ENCODE measurements around the gene PABPN1L.

Gene PABPN1L

DNA sequence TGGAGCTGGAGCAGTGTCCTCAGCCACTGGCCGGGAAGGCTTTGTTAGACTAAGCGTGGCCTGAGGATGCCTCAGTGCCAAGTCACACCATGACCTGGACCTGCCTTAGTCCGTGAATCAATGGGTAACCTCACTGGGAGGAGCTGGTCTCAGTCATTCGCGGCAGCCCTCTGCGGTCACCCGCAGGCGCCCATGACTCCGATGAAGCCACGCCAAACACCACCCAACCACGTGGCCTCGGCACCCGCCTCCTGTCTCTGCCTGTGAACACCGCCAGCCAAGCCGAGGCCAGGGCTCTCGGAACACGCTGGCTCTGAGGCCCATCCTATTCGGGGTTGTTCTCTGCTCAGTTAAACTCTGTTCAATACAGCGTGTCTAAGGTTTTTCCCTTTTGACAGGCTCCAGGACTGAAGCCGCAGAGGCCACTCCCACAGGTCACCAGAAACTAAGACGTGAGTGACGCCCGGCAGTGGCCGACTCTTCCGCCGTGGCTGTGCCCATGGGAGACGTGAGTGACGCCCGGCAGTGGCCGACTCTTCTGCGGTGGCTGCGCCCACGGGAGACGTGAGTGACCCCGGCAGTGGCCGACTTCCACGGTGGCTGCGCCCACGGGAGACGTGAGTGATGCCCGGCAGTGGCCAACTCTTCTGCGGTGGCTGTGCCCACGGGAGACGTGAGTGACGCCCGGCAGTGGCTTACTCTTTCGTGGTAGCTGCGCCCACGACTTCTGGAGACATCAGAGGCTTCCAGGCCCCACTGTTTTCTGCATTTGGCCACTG is 16.8 kb upstream of the PABPN1L start:
- no peak for DNase-seq

- DNase-seq = peak; percentile 37
These were observed 16.0 kb upstream of the PABPN1L start for GRCh38 chr16:88882358-88883030.

GRCh38 chr16:88881675-88882357 is 15.4 kb upstream of the PABPN1L start:
- no peak for DNase-seq

GRCh38 chr16:88881007-88881615 is 14.7 kb upstream of the PABPN1L start:
- no peak for DNase-seq

DNA sequence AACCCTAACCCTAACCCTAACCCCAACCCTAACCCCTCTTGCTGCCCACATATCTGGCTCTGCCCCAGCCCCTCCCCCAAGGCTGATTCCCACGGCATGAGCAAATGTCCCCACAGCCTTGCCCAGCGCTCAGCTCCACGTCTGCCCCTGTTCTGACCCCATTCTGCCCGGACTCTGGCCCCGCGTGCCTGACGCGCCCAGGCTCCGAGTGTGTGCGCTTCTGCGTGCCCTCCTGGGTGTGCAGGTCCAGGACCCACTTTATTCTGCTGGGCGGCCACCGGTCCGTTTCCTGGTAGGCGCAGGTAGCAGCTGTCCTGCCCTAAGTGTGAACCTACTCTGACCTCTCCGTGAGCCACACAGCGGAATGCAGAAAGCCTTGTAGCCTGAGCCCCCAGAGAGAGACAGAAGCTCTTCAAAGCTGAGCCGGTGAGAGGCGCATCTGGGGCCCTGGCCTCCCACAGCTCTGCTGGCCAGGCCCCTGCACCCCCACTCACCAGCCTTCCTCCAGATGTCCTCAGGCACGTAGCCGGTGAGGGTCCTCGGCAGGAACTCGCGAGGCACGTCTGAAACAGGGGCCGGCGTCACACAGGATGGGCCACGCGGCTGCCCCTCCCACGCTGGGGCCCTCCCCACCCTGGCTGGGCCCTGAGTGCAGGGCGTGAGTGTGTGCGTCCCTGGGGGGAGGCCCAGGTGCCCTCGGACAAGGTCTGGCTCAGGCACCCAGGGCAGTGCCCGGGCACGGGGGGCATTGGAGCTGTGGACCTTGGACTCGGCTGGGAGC is 14.0 kb upstream of the PABPN1L start:
- DNase-seq = no peak

GRCh38 chr16:88879788-88880055 is 13.3 kb upstream of the PABPN1L start:
- DNase-seq = no peak

DNA sequence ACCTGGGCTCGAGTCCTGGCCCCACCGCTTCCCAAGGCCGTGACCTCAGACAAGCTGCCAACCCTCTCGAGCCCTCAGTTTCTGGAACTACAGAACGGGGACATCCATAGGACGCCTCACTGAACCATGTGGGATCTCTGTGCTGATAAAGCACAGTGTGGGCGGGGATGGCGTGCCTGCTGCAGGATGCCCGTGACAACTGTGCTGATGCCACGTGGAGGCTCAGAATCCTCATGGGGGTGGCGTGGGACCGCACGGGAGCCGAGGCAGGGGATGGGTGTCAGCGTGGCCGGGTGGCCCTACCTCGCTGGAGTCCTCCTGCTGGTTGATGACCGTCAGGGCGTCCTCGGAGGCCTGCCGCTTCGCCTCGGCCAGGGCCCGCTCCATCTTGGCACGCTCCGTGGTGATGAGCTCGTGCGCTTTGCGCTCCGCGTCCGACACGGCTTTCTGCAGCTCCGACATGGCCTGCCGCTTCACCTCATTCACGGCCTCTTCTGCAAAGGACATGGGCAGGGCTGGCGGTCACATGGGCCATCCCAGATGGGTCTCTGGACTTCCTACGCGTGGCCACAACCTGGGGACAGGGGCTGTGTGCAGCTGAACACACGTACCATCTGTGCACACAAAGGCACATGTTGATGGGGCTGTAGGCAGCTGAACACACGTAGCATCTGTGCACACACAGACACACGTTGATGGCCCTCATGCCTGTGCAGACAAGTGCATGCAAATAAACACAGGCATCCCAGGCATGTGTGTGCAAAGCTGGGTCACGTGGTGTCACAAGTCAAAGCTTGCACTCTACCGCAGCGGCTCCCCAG is 12.7 kb upstream of the PABPN1L start:
- no peak for DNase-seq

GRCh38 chr16:88878356-88878755 is 11.9 kb upstream of the PABPN1L start:
- no peak for DNase-seq

- DNase-seq = no peak
These were observed 11.3 kb upstream of the PABPN1L start for GRCh38 chr16:88877564-88878289.

DNA sequence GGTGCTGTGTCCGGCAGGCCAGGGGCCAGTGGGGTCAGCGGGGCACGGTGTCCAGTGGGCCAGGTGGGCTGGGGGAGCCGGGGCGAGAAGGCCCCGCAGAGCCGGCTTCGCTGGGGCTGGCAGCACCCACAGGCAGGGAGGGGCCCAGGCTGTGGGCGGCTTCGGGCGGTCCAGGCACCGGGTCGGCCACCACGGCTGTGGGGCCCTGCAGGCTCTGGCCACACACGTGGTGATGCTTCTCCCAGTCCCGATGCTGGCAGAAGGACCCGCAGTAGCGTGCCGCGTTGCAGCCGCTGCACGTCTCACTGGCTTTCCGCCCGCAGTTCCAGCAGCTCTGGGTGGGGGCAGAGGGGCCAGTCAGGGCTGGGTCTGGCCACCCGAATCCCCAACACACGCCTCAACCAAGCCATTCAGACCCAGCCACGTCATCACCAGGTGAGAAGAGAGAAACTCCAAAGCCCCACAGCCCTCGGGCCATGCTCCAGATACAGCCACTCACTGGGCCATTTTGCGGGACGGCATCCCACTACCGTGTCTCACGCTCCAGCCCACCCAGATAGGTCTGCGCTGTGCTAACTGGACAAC is 10.6 kb upstream of the PABPN1L start:
- no peak for DNase-seq

DNA sequence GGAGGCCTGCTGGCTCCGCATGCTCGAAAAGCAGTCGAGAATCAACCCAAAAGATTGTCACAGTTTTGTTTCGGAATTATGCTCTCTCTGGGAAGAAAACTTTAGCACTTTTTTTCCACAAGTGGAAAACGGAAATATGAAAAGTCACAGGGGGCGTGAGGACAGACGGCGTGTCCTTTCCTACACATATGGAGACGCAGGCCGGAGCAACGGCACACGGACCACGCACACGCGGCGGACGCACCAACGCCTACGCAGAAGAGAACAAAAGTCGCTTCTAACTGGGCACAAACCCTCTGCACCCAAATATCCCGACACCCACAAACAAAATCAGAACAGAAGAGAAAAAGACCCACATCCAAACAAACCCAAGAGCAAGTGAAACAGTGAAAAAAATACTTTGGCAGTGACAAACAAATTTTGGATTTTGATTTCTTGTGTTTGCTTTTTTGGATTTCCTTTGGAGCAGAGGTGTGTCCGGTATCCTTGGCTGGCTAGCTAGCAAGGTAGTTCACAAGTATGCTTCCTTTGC is 9.3 kb upstream of the PABPN1L start:
- no peak for DNase-seq

- no peak for DNase-seq
These were observed 8.6 kb upstream of the PABPN1L start for GRCh38 chr16:88874938-88875599.

GRCh38 chr16:88872650-88873331 is 6.3 kb upstream of the PABPN1L start:
- DNase-seq = no peak

- DNase-seq = no peak
These were observed 5.4 kb upstream of the PABPN1L start for GRCh38 chr16:88871730-88872416.

DNA sequence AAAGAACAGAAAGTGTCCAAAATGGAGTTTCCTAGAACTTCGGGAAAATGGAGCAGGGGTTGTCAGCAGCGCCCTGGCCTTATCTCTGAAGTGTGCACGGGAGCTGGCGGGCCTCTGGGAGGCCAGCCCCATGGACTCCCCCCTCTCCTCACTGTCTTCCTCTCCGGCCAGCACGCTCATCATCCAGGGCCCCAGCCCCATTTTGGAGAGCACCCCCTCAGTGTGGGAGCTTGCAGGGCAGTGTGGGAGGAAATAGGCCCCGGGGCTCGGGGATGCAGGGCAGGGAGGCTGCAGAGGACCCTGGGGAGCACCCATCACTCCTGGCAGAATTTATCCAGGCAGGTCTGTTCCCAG is 4.9 kb upstream of the PABPN1L start:
- DNase-seq = no peak

GRCh38 chr16:88870608-88871348 is 4.3 kb upstream of the PABPN1L start:
- DNase-seq = no peak

DNA sequence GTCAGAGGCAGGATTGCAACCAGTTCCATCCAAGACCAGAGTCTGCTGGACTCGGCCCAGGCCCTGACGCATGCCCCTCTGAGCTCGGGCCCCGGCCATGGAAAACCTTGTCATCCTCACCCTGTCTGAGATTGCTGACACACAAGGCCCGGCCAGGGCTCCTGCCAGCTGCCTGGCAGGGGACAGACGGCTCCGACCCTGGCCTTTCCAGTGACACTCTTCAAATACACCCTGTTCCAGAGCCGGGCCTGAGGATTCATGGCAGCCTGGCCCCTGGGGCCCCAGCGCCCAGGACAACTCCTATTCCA is 3.2 kb upstream of the PABPN1L start:
- no peak for DNase-seq

DNA sequence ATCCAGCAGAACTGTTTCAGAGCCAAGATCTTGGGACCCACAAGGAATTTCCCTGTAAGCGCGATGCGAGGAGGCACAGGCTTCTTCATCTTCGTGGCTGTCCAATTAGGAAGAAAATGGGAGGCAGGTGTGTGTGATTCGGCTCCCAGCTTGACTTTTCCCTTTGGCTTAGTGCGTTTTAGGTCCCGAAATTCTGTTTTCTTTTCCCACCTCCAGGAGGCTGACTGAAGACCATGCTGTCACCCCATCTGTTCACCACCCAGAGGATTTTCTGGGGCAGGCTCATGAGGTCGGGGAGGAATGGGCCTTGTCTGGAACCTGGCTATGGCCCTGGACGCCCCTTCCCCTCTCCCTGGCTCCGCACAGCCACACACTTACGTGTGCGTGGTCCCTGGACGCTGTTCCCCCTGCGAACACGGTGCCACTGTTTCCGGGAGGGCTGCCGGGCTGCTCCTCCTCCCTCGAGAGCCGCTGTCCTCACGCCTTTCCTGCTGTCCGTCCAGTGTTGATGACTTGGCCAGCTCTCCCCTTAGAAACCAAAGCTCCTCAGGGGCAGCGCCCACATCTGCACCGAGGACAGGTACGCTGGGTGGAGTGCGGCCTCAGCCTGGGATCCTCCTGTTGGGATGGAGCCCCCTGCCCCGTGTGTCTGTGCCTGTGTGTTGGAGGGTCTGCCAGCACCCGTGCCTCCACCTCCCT is 2.7 kb upstream of the PABPN1L start:
- no peak for DNase-seq

Measured in CD4-positive, alpha-beta T cell treated with Interleukin-15 for 1 hour (primary cell).